ENCODE measurements around the gene CHRM4. TPM values are rescaled to one million over a fixed set of nuclear protein-coding genes. Genes with fewer than 3 reads are reported as not detected.

CHRM4 gene
- total RNA-seq, 1 donor from 2014 or later, result not detected

- DNase-seq (ENCODE audit: low read depth), result no peak
- TF ChIP-seq, protein P1, sequence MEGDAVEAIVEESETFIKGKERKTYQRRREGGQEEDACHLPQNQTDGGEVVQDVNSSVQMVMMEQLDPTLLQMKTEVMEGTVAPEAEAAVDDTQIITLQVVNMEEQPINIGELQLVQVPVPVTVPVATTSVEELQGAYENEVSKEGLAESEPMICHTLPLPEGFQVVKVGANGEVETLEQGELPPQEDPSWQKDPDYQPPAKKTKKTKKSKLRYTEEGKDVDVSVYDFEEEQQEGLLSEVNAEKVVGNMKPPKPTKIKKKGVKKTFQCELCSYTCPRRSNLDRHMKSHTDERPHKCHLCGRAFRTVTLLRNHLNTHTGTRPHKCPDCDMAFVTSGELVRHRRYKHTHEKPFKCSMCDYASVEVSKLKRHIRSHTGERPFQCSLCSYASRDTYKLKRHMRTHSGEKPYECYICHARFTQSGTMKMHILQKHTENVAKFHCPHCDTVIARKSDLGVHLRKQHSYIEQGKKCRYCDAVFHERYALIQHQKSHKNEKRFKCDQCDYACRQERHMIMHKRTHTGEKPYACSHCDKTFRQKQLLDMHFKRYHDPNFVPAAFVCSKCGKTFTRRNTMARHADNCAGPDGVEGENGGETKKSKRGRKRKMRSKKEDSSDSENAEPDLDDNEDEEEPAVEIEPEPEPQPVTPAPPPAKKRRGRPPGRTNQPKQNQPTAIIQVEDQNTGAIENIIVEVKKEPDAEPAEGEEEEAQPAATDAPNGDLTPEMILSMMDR (conservative IDR thresholded peaks at IDR 0.05; ENCODE audit: low read depth, low read length), result peak; percentile 53
- peak within 1 kb of the TSS; percentile 91 for H3K4me3 ChIP-seq (ENCODE audit: low read depth, low read length)
Measured at GRCh38 chr11:46346886-46347636, 44.5 kb downstream of the CHRM4 start, which contains the start of gene DGKZ. TSS of gene DGKZ (plus strand) at chr11:46347463. CDS start at chr11:46347660, 197 bp downstream.

DNA sequence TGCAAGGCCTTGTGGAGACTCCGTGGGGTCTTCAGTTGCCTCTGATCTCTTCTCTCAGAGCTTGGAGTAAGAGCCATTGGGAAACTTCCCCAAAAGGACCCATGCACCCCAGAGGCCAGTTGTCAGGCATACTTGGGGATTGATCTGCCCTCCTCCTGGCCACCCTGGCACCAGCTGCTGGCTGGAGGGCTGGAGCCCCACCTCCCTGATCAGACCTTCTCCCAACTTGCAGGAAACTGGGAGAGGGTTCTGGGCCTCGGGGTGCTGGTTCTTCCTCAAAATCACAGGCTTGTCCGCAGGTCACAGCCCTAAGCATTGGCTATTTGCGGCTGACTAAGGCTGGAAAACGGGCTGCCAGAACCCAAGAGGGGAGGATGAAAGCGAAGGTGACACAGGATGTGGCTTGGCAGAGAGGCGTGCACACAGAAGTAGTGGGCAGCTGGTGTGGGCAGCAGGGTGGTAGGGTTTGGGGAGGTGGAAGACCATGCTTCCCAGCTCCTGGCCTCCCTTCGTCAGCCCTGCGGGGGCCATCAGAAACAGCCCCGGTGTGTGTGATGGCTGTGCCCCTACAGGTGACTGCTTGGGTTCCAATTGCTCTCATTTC, 45.6 kb downstream of the CHRM4 start:
- TF ChIP-seq, protein P1 (conservative IDR thresholded peaks at IDR 0.05; ENCODE audit: low read depth, low read length), result no peak
- no peak for DNase-seq (ENCODE audit: low read depth)
- H3K4me3 ChIP-seq (ENCODE audit: low read depth, low read length), result no peak overlapping the region

DNA sequence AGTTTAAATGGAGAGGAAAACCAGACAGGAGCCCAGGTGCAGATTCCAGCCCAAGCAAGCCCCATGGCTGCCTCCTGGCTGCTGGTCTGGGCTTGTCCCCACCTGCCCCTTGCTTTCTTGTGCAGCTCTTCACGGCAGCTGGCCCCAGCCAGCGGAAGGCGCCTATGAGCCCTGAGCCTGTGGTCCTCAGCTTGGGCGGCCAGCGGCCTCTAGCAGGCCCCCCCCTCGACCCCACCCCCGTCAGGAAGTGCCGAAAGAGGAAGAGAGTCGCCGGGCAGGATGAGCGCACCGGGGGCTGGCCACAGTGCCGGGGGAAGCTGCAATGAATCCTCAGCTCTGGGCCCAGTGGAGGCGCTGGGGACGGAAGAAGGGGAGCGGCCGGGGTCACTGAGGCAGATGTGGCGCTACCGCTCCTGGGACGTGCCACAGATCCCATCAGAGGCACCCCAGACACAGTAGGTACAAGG, 46.4 kb downstream of the CHRM4 start:
- TF ChIP-seq, protein P1 (conservative IDR thresholded peaks at IDR 0.05; ENCODE audit: low read depth, low read length), result no peak
- no peak overlapping the region for H3K4me3 ChIP-seq (ENCODE audit: low read depth, low read length)
- no peak for DNase-seq (ENCODE audit: low read depth)

- TF ChIP-seq, protein P1 (conservative IDR thresholded peaks at IDR 0.05; ENCODE audit: low read depth, low read length), result no peak
- no peak overlapping the region for H3K4me3 ChIP-seq (ENCODE audit: low read depth, low read length)
- DNase-seq (ENCODE audit: low read depth), result no peak
Measured at GRCh38 chr11:46343520-46343919, 48.1 kb downstream of the CHRM4 start.

GRCh38 chr11:46342239-46342638, 49.3 kb downstream of the CHRM4 start:
- TF ChIP-seq, protein P1 (conservative IDR thresholded peaks at IDR 0.05; ENCODE audit: low read depth, low read length), result no peak
- H3K4me3 ChIP-seq (ENCODE audit: low read depth, low read length), result no peak overlapping the region
- DNase-seq (ENCODE audit: low read depth), result no peak

GRCh38 chr11:46341454-46341853, 50.1 kb downstream of the CHRM4 start:
- no peak for DNase-seq (ENCODE audit: low read depth)
- TF ChIP-seq, protein P1 (conservative IDR thresholded peaks at IDR 0.05; ENCODE audit: low read depth, low read length), result no peak
- H3K4me3 ChIP-seq (ENCODE audit: low read depth, low read length), result no peak overlapping the region

Data from epithelial cell of proximal tubule (primary cell).